Thymus (tissue), 11 donors: Measurements from ENCODE around the gene TYSND1. TPM values are rescaled to one million over a fixed set of nuclear protein-coding genes. Genes with fewer than 3 reads are reported as not detected.
"Not testable (repeated sequence)": the region's sequence is repeated elsewhere in the genome, so short reads cannot be mapped to it uniquely, and the experiment has no call there.

Experiments
- DNase-seq, 9 donors: peaks; one replicate each; pipeline ENCODE4 v3.0.0-alpha.2; 2013; ENCODE audit warnings: low spot score in 9 of 9, low read depth in 6 of 9, missing footprints in 1 of 9
- H3K27ac ChIP-seq, 2 donors: one replicate each; pipeline ENCODE4 v1.5.1; 2013; ENCODE audit warnings: control low read depth in 1 of 2, low read depth in 1 of 2, low read length in 1 of 2, mild to moderate bottlenecking in 1 of 2, moderate library complexity in 1 of 2
- H3K27me3 ChIP-seq, 2 donors: one replicate each; pipeline ENCODE4 v1.5.1; 2013; ENCODE audit warnings: low read length in 1 of 2; ENCODE audit not compliant: control insufficient read depth in 2 of 2, insufficient read depth in 1 of 2
- H3K36me3 ChIP-seq, 2 donors: one replicate each; pipeline ENCODE4 v1.5.1; 2013; ENCODE audit warnings: low read length in 1 of 2, mild to moderate bottlenecking in 1 of 2, moderate library complexity in 1 of 2; ENCODE audit not compliant: control insufficient read depth in 2 of 2, insufficient read depth in 2 of 2
- H3K4me1 ChIP-seq, 2 donors: one replicate each; pipeline ENCODE4 v1.5.1; 2013; ENCODE audit warnings: low read length in 2 of 2; ENCODE audit not compliant: control insufficient read depth in 2 of 2, insufficient read depth in 2 of 2
- H3K4me3 ChIP-seq, 2 donors: one replicate each; pipeline ENCODE4 v1.5.1; 2013; ENCODE audit warnings: low read length in 2 of 2, control low read depth in 1 of 2, mild to moderate bottlenecking in 1 of 2
- H3K9me3 ChIP-seq, 2 donors: one replicate each; pipeline ENCODE4 v1.5.1; 2013; ENCODE audit warnings: low read length in 1 of 2, mild to moderate bottlenecking in 1 of 2; ENCODE audit not compliant: control insufficient read depth in 2 of 2, insufficient read depth in 1 of 2
- WGBS: extraction: QIAGEN DNeasy Blood & Tissue Kit; methylation state at CpG from one replicate; pipeline ENCODE4 v1.1.7; 2013; 5-methylcytosine and 5-hydroxymethylcytosine counted together
- polyA plus RNA-seq: library from polyadenylated mRNA; stranded (reverse); fragments of 200-250 nt; gene quantifications from one replicate; pipeline ENCODE4 v1.2.3, GENCODE V29; 2013
- total RNA-seq: library from RNA; stranded (reverse); fragments of 120-200 nt; gene quantifications from one replicate; pipeline ENCODE4 v1.2.4, GENCODE V29; 2013
- donor health status: healthy.

The TYSND1 gene
- total and polyA plus RNA-seq, 2 donors = 8.1 to 18.1 TPM

DNA sequence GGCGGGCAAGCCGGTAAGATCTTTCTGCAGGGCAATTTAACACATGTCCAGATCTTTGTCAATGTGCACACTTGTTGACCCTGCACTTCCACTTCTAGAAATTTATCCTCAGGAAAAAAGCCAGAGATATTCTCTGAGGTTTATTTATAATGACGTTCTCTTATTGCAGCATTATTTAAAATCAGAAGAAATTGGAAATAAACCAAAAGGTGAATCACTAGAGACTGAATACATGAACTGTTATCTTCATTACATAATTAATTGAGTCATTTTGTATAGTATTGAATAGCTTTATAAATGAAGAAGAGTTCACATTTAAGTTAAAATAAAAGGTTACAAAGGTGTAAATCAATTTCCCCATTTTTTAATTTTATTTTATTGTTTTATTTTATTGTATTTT, 40.1 kb upstream of the TYSND1 start:
- DNase-seq = no peak
- peaks cover 0 to 2% of the 10 kb centered on the region in 2 donors for H3K27me3 ChIP-seq
- H3K4me3 ChIP-seq = no peak overlapping the region
- 97% methylated on average over 3 of the region's 3 CpGs for WGBS
- H3K36me3 ChIP-seq = no peaks in the 10 kb centered on the region
- H3K4me1 ChIP-seq = no peaks in the 10 kb centered on the region
- no peaks in the 10 kb centered on the region for H3K9me3 ChIP-seq
- no peak overlapping the region for H3K27ac ChIP-seq

DNA sequence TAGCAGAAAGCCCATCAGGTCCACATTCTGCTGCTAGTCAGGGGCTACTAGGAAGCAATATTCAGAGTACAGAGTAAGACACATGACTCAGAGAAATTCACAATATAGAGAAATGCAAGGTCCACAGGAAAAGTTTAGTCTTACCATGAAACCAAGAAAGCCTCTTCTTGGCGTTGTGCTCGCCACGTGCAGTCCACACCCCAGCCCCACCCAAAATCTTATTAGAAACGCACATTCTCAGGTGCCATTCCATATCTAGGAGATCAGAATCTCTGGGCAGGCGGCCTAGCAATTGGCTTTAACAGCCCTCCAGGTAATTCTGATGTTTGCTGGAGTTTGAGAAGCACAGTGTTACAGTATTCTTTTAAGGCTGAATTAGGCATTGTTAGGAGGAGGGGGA, 39.6 kb upstream of the TYSND1 start:
- Histone ChIP-seq H3K27ac (no peak overlapping the region), H3K27me3 (peaks cover 0 to 2% of the 10 kb centered on the region in 2 donors), H3K36me3 (no peaks in the 10 kb centered on the region), H3K9me3 (no peaks in the 10 kb centered on the region), H3K4me3 (no peak overlapping the region), H3K4me1 (no peaks in the 10 kb centered on the region)
- no peak for DNase-seq
- WGBS = 93% methylated on average over 5 of the region's 5 CpGs

DNA sequence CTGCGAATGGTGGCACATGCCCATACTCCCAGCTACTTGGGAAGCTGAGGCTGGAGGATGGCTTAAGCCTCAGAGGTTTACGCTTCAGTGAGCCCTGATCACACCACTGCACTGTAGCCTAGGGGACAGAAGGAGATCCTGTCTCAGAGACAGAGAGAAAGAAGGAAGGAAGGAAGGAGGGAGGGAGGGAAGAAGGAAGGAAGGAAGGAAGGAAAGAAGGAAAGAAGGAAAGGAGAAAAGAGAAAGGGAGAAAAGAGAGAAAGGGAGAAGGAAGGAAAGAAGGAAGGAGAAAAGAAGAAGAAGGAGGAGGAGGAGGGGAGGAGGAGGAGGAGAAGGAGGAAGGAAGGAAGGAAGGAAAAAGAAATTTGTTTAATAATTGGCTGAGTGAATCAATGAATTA, 36.8 kb upstream of the TYSND1 start:
- 94% methylated on average over 2 of the region's 2 CpGs for WGBS
- H3K9me3 ChIP-seq = peaks cover 0 to 1% of the 10 kb centered on the region in 2 donors
- H3K36me3 ChIP-seq = no peaks in the 10 kb centered on the region
- no peak overlapping the region for H3K4me3 ChIP-seq
- H3K4me1 ChIP-seq = no peaks in the 10 kb centered on the region
- H3K27me3 ChIP-seq = peaks cover 2% of the 10 kb centered on the region in 2 donors
- no peak for DNase-seq
- no peak overlapping the region for H3K27ac ChIP-seq

DNA sequence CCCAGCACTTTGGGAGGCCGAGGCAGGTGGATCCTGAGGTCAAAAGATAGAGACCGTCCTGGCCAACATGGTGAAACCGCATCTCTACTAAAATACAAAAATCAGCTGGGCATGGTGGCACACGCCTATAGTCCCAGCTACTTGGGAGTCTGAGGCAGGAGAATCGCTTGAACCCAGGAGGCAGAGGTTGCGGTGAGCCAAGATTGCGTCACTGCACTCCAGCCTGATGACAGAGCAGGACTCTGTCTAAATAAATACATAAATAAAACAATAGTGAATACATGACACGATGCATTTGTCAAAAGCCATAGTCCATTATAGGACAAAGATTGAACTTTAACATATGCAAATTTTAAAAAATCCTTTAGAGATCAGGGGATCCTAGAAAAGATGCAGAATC, 32.7 kb upstream of the TYSND1 start:
- not testable (repeated sequence) for DNase-seq, H3K9me3 ChIP-seq, H3K27ac ChIP-seq, H3K27me3 ChIP-seq, H3K4me3 ChIP-seq, H3K4me1 ChIP-seq, H3K36me3 ChIP-seq
- 98% methylated on average over 8 of the region's 8 CpGs for WGBS

DNA sequence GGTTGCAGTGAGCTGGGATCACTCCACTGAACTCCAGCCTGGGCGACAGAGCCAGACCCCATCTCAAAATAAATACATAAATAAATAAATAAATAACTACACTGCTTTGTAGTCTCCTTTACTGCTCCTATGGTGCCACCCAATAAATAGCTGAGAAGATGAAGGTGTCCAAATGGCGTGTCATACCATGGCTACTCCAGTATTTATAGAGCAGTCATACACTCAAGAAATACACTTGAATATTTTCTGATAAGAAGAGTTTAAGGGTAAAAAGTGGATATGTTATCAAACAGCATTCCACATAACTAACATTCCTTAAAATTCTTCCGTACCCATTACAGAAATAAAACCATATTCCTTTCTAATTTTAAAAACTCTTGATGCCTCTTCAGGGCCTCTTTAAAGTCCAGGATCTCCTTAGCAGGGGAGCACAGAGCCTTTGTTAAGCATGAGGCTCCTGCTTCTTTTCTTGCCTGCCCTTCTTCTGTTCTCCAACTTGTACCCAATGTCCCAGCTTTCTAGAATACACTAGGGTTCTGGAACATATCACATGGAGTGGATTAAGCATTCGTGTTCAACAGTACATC, 31.7 kb upstream of the TYSND1 start:
- WGBS = 98% methylated on average over 4 of the region's 4 CpGs
- peaks cover 0 to 4% of the 10 kb centered on the region in 2 donors for H3K27me3 ChIP-seq
- H3K4me1 ChIP-seq = peaks cover 0 to 8% of the 10 kb centered on the region in 2 donors
- H3K4me3 ChIP-seq = no peak overlapping the region
- peaks cover 0 to 1% of the 10 kb centered on the region in 2 donors for H3K9me3 ChIP-seq
- no peaks in the 10 kb centered on the region for H3K36me3 ChIP-seq
- DNase-seq = no peak
- H3K27ac ChIP-seq = no peak overlapping the region

DNA sequence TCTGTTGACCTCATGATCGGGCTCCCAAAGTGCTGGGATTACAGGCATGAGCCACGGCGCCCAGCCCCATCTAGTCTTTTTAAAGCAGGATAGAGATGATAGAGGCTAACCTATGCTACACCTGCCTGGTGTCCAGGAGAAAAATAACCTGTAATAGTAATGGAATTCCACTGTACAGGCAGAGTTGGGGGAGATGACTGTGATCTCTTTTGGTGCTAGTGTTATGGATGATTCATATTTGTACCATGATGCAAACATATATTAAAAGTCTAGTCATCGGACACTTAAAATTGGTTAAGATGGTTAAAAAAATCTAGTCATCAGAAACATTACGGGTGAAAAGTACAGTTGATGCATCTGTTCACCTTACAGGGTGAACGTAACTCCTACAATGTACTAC, 29.9 kb upstream of the TYSND1 start:
- WGBS = 83% methylated on average over 6 of the region's 6 CpGs
- Histone ChIP-seq H3K36me3 (no peaks in the 10 kb centered on the region), H3K4me3 (no peak overlapping the region), H3K9me3 (peaks cover 0 to 1% of the 10 kb centered on the region in 2 donors), H3K4me1 (peaks cover 0 to 8% of the 10 kb centered on the region in 2 donors), H3K27ac (no peak overlapping the region), H3K27me3 (peaks cover 0 to 4% of the 10 kb centered on the region in 2 donors)
- DNase-seq = no peak

DNA sequence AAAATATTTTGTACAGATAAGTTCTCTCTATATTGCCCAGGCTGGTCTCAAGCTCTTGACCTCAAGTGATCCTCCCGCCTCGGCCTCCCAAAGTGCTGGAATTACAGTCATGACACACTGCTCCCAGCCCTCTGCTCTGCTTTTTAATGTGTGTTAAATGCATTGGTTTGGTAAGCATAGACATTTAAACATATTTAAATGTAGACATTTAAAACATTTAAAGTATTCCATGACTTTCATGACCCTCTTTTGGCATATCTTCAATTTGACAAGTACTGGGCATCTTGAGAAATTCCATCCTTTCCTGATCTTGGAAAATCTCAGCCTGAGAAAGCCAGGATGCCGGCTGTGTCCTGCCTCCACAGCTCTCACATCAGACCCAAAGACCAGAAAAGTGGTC, 29.0 kb upstream of the TYSND1 start:
- 95% methylated on average over 3 of the region's 3 CpGs for WGBS
- Histone ChIP-seq H3K4me1 (peaks cover 3 to 8% of the 10 kb centered on the region in 2 donors), H3K4me3 (no peak overlapping the region), H3K27me3 (peaks cover 0 to 4% of the 10 kb centered on the region in 2 donors), H3K36me3 (no peaks in the 10 kb centered on the region), H3K27ac (no peak overlapping the region), H3K9me3 (peaks cover 0 to 1% of the 10 kb centered on the region in 2 donors)
- DNase-seq = no peak

DNA sequence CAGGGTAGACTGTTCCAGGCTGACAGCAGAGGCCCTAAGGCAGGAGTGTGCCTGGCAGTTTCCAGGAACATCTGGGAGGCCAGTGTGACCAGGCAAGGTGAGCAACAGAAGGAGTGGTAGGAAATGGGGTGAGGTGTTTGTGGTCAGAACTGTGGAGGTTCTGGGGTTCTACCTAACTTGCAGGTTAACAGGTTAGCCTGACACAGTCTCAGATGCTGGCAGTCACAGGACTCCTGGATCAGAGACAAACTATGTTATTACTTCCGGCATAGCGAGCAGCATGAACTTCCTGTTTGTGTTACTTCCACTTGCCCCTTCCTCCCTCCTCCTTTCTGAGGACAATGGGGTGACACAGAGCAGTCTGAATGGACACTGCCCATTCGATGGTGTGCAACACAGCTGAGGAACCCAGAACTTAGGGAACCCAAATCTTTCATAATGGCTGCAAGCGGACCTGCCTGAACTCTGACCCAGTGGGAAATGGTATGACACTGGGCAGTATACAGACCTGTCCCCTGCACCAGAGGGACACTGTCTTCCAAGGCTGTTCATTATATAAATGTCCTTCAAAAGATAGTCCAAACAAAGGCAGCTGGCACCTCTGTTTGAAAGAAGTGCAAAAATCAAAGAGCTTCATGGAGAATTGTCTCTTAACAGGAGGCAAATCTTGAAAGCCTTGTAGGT, 27.7 kb upstream of the TYSND1 start:
- 52% methylated on average over 4 of the region's 4 CpGs for WGBS
- no peaks in the 10 kb centered on the region for H3K9me3 ChIP-seq
- no peaks in the 10 kb centered on the region for H3K36me3 ChIP-seq
- peaks cover 0 to 2% of the 10 kb centered on the region in 2 donors for H3K27me3 ChIP-seq
- H3K4me1 ChIP-seq = peaks cover 3 to 12% of the 10 kb centered on the region in 2 donors
- no peak overlapping the region for H3K4me3 ChIP-seq
- peak overlapping the region in 1 of 2 donors; percentile 31 for H3K27ac ChIP-seq
- DNase-seq = peak in 2 of 9 donors; percentile 20 to 46

DNA sequence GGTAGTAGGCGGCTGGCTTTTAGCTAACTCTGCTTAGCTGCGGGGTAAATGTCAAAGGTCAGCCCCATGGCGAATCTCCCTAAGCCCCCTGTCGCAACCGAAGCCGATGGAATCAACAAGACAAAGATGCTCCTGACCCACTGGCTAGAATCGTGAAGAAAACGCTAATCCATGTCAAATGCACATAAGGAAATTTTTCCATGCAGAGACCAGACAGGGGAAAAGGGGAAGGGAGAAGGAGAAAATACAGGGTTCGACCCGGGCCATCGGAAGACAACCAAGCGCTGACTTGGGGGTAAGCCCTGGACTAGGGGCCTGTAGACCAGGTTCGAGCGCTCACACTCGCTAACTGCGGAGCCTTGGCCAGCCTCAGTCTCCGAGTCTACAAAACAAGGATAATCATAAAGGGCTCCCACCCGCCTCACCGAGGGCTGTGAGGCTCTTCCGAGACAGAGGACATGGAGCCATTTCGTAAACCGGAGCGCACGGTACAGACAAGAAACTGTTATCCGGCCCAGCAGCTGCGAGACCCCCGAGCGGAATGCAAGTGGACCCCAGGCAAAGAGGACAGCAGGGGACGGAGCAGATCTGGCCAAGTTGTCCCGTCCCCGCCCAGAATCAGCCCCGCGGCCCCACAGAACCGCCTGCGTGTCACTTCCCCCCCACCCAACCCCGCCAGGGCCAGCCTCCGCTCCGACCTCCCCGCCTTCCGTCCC, 23.3 kb upstream of the TYSND1 start:
- DNase-seq = peak in 3 of 9 donors; percentile 23 to 55 (median 41)
- Histone ChIP-seq H3K27me3 (no peaks in the 10 kb centered on the region), H3K36me3 (peaks cover 8 to 11% of the 10 kb centered on the region in 2 donors), H3K4me3 (peak overlapping the region; percentile 71 to 77), H3K9me3 (no peaks in the 10 kb centered on the region), H3K27ac (peak overlapping the region; percentile 69 to 82), H3K4me1 (peaks cover 15 to 23% of the 10 kb centered on the region in 2 donors)
- 3% methylated on average over 40 of the region's 40 CpGs for WGBS
